ENCODE data around the gene ARMS2. TPM values are rescaled to one million over a fixed set of nuclear protein-coding genes. Genes with fewer than 3 reads are reported as not detected.
A peak's percentile ranks its signal among the peaks of the same experiment; 100 is the strongest.

Gene ARMS2
- total RNA-seq, 2 donors from 2014 or later = not detected

DNA sequence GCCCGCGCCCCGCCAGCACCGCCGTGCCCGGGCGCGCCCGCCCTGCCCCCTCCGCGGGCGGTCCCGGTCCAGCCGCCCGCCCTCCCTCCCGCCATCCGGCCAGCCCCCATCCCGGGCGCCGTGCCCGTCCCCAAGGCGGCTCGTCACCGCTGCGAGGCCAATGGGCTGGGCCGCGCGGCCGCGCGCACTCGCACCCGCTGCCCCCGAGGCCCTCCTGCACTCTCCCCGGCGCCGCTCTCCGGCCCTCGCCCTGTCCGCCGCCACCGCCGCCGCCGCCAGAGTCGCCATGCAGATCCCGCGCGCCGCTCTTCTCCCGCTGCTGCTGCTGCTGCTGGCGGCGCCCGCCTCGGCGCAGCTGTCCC is 6.9 kb downstream of the ARMS2 start, which contains the start of gene HTRA1:
Gene HTRA1, plus strand, starts transcription at position 187 of the 362 bp plus-strand sequence. Its CDS starts 100 bp downstream, at position 287.
- Mint-ChIP-seq H3K27me3 (ENCODE audit: insufficient read depth) (peaks cover 82% of the 10 kb centered on the region), H3K36me3 (ENCODE audit: low read depth) (no peaks in the 10 kb centered on the region), H3K27ac (no peak within 1 kb of the TSS), H3K4me1 (peaks cover 15% of the 10 kb centered on the region), H3K4me3 (peak within 1 kb of the TSS; percentile 55), H3K9me3 (no peaks in the 10 kb centered on the region)
- Histone ChIP-seq H3K4me3 (ENCODE audit: low read length) (peak within 1 kb of the TSS; percentile 75), H3K27me3 (ENCODE audit: control insufficient read depth, insufficient read depth, low read length, poor library complexity, severe bottlenecking) (peaks cover 92% of the 10 kb centered on the region), H3K9ac (ENCODE audit: extremely low read depth, low read length, poor library complexity, severe bottlenecking) (no peak within 1 kb of the TSS), H3K4me1 (ENCODE audit: control insufficient read depth, insufficient read depth, low read length) (no peaks in the 10 kb centered on the region), H3K36me3 (ENCODE audit: control insufficient read depth, insufficient read depth, low read length) (no peaks in the 10 kb centered on the region), H3K9me3 (ENCODE audit: control insufficient read depth, low read length) (no peaks in the 10 kb centered on the region), H3K27ac (ENCODE audit: low read depth, low read length) (no peak within 1 kb of the TSS)
- 0% methylated on average over 15 to 56 of the region's 56 CpGs for WGBS, 2 experiments (ENCODE audit: insufficient coverage in 1 of 2, insufficient read length in 1 of 2)
- TF ChIP-seq, protein P1, sequence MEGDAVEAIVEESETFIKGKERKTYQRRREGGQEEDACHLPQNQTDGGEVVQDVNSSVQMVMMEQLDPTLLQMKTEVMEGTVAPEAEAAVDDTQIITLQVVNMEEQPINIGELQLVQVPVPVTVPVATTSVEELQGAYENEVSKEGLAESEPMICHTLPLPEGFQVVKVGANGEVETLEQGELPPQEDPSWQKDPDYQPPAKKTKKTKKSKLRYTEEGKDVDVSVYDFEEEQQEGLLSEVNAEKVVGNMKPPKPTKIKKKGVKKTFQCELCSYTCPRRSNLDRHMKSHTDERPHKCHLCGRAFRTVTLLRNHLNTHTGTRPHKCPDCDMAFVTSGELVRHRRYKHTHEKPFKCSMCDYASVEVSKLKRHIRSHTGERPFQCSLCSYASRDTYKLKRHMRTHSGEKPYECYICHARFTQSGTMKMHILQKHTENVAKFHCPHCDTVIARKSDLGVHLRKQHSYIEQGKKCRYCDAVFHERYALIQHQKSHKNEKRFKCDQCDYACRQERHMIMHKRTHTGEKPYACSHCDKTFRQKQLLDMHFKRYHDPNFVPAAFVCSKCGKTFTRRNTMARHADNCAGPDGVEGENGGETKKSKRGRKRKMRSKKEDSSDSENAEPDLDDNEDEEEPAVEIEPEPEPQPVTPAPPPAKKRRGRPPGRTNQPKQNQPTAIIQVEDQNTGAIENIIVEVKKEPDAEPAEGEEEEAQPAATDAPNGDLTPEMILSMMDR (conservative IDR thresholded peaks at IDR 0.05) = no peak
- peak; percentile 87 for DNase-seq

DNA sequence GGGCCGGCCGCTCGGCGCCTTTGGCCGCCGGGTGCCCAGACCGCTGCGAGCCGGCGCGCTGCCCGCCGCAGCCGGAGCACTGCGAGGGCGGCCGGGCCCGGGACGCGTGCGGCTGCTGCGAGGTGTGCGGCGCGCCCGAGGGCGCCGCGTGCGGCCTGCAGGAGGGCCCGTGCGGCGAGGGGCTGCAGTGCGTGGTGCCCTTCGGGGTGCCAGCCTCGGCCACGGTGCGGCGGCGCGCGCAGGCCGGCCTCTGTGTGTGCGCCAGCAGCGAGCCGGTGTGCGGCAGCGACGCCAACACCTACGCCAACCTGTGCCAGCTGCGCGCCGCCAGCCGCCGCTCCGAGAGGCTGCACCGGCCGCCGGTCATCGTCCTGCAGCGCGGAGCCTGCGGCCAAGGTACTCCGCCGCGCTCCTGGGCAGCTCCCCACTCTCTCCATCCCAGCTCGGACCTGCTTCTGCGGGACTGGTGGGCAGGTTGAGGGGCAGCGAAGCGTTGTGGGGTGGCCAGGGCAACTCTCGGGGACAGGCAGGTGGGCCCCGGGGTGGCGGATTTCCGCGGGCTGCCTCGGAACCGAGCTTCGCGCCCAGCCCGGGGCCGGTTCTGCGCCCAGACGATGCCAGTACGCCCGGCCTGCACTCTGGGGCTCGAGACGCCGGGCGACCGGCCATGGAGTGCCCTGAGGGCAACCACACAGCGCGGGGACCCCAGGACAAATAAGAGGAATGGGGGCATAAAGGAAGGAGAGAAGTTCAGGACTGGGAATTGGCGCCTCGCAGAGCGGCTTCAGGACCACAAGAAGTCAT is 7.5 kb downstream of the ARMS2 start:
- no peaks in the 10 kb centered on the region for H3K36me3 Mint-ChIP-seq (ENCODE audit: low read depth)
- Histone ChIP-seq H3K27ac (ENCODE audit: low read depth, low read length) (no peak overlapping the region), H3K4me3 (ENCODE audit: low read length) (peak overlapping the region; percentile 75), H3K36me3 (ENCODE audit: control insufficient read depth, insufficient read depth, low read length) (no peaks in the 10 kb centered on the region), H3K9ac (ENCODE audit: extremely low read depth, low read length, poor library complexity, severe bottlenecking) (no peak overlapping the region), H3K4me1 (ENCODE audit: control insufficient read depth, insufficient read depth, low read length) (no peaks in the 10 kb centered on the region), H3K9me3 (ENCODE audit: control insufficient read depth, low read length) (no peaks in the 10 kb centered on the region), H3K27me3 (ENCODE audit: control insufficient read depth, insufficient read depth, low read length, poor library complexity, severe bottlenecking) (peaks cover 95% of the 10 kb centered on the region)
- 0% methylated on average over 12 to 95 of the region's 95 CpGs for WGBS, 2 experiments (ENCODE audit: insufficient coverage in 1 of 2, insufficient read length in 1 of 2)
- peaks cover 15% of the 10 kb centered on the region for H3K4me1 Mint-ChIP-seq
- DNase-seq = peak; percentile 74
- H3K9me3 Mint-ChIP-seq = no peaks in the 10 kb centered on the region
- no peak overlapping the region for H3K27ac Mint-ChIP-seq
- H3K27me3 Mint-ChIP-seq (ENCODE audit: insufficient read depth) = peaks cover 85% of the 10 kb centered on the region
- H3K4me3 Mint-ChIP-seq = peak overlapping the region; percentile 55
- TF ChIP-seq, protein P1 (conservative IDR thresholded peaks at IDR 0.05) = no peak

- no peak overlapping the region for H3K27ac Mint-ChIP-seq
- no peak overlapping the region for H3K27ac ChIP-seq (ENCODE audit: low read depth, low read length)
- 20 to 28% methylated on average over 42 to 47 of the region's 47 CpGs for WGBS, 2 experiments (ENCODE audit: insufficient coverage in 1 of 2, insufficient read length in 1 of 2)
- H3K27me3 ChIP-seq (ENCODE audit: control insufficient read depth, insufficient read depth, low read length, poor library complexity, severe bottlenecking) = peaks cover 91% of the 10 kb centered on the region
- peak overlapping the region; percentile 75 for H3K4me3 ChIP-seq (ENCODE audit: low read length)
- no peak overlapping the region for H3K9ac ChIP-seq (ENCODE audit: extremely low read depth, low read length, poor library complexity, severe bottlenecking)
- H3K27me3 Mint-ChIP-seq (ENCODE audit: insufficient read depth) = peaks cover 90% of the 10 kb centered on the region
- no peak for DNase-seq
- peaks cover 15% of the 10 kb centered on the region for H3K4me1 Mint-ChIP-seq
- no peaks in the 10 kb centered on the region for H3K9me3 ChIP-seq (ENCODE audit: control insufficient read depth, low read length)
- no peaks in the 10 kb centered on the region for H3K9me3 Mint-ChIP-seq
- peak overlapping the region; percentile 55 for H3K4me3 Mint-ChIP-seq
- no peaks in the 10 kb centered on the region for H3K36me3 ChIP-seq (ENCODE audit: control insufficient read depth, insufficient read depth, low read length)
- H3K4me1 ChIP-seq (ENCODE audit: control insufficient read depth, insufficient read depth, low read length) = no peaks in the 10 kb centered on the region
- no peaks in the 10 kb centered on the region for H3K36me3 Mint-ChIP-seq (ENCODE audit: low read depth)
- TF ChIP-seq, protein P1 (conservative IDR thresholded peaks at IDR 0.05) = no peak
Observed at GRCh38 chr10:122462533-122463465, 8.3 kb downstream of the ARMS2 start.
